NK-92 treated with Interleukin-12 subunit alpha and Interleukin-12 subunit beta, amount 100 ng/mL, for 24 hours (cell line): Measurements from ENCODE around the gene CDH19.

Source experiments
- DNase-seq: peaks from one replicate; lab custom pipeline; 2025; lab: John Stamatoyannopoulos, UW

Gene CDH19, protein sequence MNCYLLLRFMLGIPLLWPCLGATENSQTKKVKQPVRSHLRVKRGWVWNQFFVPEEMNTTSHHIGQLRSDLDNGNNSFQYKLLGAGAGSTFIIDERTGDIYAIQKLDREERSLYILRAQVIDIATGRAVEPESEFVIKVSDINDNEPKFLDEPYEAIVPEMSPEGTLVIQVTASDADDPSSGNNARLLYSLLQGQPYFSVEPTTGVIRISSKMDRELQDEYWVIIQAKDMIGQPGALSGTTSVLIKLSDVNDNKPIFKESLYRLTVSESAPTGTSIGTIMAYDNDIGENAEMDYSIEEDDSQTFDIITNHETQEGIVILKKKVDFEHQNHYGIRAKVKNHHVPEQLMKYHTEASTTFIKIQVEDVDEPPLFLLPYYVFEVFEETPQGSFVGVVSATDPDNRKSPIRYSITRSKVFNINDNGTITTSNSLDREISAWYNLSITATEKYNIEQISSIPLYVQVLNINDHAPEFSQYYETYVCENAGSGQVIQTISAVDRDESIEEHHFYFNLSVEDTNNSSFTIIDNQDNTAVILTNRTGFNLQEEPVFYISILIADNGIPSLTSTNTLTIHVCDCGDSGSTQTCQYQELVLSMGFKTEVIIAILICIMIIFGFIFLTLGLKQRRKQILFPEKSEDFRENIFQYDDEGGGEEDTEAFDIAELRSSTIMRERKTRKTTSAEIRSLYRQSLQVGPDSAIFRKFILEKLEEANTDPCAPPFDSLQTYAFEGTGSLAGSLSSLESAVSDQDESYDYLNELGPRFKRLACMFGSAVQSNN

DNA sequence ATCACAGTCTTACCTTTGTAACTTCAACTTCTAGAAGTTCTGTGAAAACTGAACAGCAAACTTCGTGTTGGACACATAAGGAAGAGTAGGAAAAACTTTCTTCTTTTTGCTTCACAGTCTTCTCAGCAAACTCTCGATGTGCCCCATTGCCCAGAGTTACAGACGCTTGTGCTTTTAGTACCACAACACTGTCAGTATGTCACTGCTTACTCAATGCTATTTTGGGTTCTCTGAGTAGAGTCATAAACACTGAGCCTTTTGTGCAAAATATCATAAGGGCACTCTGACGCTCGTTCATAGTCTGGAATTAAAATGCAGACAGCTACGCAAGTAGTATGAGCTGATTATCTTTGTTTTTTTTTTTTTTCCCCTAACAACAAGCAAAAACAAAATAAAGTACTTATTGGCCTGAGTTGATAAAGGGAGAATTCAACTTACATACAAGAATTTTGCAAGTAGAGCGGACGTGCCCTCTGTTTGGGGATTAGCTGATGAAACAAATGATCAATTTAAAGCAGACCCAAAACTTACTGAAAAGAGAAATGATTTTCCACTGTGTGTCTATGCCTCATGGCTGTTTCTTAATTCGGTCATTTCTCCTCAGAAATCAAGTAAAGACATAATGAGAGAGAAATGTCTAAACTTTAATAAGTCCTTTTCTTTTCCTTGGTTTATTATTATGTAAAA, at the start of gene CDH19:
Gene CDH19, minus strand, starts transcription at position 150 of the 687 bp plus-strand sequence. CDS start 31,886 bp downstream, outside the sequence.
- DNase-seq, result no peak

DNA sequence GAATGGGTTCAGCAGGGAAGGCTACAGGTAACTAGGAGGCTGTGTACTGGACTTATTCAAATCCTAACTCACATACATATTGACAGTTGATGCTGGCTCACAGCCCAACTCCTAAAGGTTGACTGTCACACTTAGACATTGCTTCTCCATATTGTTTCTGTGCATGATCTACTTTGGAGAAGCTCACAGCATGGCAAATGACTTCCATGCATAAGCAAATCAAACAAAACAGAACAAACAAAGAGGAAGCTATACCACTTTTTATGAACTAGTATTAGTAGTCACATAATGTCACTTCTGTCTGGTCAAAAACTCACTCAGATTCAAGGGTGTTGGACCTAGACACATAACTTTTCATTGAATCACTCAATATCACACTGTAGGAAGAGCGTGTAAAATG, 43.8 kb upstream of the CDH19 start:
- DNase-seq, result no peak

DNA sequence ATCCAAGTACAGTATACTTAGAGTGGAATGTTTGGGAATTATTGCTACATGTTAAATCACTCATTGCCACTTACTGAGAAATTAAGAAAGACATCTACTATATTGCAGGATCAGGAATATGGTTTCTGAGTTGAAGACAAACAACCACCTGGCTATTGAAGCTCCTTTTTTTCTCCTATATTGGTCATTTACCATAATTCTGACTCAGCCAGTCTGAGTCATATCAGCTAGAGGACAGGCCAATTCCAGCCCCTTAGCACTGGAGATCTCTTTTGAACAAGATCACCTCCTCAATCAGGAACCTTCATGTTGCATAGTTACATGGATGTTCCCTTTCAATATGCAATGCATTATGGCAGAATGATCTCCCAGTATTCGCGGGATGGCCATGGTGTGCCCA, 42.7 kb upstream of the CDH19 start:
- DNase-seq, result no peak

DNA sequence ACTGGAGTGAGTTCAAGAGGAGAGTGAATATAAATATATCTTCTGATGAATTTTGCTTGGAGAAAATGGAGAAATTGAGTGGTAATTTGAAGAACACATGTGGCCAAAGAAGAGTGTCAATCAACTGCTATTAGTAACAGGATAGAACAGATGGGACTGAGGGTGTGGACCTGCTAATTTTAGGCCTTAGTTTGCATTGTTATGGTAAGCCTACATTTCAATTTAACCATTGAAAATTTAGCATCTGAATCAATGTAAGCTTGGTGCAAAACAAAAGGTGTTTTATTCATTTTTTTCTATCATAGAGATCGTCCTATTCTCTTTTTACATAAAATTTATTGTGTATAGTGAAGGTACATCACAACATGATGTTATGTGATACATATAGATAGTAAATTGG, 42.1 kb upstream of the CDH19 start:
- no peak for DNase-seq

DNA sequence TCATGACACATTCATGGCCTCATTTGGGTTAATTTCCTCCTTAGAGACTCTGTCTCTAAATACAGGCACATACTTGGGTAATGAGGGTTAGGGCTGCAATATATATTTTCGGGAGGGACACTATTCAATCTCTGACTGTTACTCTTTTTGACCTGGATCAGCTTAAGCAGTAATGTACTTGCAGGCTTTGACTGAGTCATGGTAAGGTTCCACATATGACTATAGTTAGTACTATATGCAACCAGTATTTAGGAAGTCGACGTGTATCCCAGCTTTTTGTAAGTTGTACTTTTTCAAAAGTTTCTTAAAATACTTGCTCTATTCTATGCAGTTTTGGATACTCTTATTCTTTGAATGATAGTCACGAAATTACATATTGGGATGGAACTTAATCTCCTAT, 37.2 kb upstream of the CDH19 start:
- no peak for DNase-seq

DNA sequence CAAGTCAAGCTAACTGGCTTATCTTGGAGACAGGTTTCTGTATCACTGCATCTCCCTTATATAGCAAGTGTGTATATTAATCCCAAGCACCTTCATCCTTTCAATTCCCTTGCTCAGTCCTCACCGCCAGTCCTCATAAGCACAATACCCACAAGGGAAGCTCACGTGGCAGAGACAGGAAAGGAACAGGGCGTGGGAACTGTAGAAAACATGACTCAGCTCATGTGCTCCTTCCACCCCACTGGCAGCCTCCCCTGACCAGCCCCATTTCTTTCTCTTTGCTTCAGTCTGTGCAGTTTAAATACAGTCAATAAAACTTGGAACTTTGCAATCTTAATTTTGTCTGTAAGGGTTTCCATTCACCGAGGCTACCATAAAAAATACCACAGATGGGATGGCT, 36.5 kb upstream of the CDH19 start:
- DNase-seq, result no peak

DNA sequence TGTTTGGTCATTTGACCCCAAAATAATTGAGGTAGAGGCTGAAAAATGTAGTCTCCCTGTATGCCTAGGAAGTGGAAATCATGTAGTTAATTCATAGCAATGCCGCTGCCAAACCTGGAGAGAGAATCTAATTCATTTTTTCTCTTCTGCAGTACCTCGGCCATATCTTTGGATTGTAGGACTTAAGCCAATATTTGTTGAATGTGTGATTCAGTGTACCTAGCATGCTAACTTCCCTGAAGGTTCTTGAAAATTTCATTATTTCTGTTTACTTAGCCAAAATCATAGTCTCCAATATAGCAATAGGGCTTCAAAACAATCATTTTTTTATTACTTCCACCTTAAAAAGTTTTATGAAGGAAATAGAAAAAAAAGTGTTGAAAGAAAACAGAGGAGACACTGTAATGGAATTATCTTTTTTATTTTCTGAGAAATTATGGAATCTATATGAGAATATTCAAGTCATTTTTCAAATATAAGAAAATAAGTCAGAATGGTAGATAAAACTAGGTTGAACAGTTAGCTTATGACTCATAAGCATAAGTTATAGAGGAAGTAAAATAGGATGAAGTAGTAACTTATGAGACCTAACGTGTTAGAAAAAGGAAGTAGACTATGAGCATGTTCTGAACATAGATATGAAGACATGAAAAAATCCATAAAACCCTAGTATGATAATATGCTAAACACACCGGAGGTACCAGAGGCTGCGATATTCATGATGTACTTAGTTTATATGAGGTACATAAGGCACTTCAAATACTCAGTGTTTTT, 35.2 kb upstream of the CDH19 start:
- DNase-seq, result no peak

DNA sequence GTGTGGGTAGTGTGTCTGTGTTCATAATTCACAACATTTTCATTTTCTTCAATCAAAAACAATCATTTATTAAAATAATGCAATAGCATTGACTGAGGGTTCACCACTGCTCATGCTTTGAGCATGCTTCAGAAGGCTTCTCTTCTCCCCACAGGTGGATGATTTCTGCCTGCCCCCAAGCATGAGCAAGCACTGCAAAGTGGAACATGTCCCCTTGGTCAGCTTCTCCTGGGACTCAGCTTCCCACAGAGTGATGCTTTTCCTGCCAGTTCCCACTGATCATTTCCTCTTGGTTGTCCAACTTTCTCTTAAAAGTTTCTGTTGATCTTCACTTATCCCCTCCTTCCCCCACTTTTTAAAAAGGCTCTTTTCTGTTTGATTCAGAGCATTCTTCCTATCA, 31.5 kb upstream of the CDH19 start:
- DNase-seq, result no peak

DNA sequence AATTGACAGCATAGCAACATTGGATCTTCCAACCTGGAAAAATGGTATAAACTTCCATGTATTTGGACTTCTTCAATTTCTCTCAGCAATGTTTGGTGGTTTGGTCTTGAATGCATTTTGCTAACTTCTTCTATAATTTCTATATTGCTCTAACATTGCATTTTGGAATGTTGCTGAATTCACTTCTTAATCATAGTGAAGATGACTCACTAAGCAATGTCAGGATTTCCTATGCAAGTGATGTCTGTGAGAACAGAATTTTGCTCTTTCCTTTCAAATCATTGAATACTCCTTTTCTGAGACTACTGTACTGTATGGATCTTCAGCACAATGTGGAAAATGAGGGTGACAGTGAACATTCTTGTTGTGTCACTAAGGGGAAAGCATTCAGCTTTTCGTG, 28.9 kb upstream of the CDH19 start:
- no peak for DNase-seq

DNA sequence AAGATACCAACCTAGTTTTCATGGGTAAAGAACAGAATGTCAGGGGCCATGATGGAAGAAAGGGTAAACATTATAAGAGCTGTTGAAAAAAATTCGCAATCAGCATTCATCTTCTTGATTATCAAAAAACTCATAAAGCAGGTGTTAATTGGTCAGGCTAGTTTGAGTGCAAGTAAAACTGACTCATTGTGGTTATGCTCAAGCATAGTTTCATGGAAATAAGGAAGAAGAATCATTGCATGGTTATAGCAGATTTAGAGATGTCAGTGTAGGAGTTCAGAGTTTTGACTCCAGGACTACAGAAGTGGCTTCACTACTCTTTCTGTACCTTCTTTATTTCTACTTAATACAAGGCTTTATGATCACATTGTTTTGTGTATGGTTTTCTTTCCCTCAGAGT, 26.9 kb upstream of the CDH19 start:
- DNase-seq, result no peak

DNA sequence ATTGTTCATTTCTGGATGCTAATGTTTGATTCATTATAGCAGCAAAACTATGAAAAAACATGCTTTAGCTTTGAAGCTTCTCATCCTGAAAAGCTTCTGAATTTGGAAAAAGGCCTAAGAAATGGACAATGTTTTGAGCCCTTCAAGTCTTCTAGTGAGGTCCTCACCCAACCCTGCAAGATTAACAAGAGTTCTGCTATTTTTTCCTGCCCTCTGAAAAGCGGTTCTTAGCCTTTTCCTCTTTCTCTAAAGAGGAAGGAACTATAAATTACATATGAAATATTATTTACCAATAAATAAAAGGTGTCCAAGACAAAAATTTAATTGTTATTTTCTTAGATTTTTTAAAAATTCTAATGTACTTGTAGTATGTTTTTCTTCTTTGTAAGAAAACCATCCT, 19.9 kb upstream of the CDH19 start:
- DNase-seq, result no peak

DNA sequence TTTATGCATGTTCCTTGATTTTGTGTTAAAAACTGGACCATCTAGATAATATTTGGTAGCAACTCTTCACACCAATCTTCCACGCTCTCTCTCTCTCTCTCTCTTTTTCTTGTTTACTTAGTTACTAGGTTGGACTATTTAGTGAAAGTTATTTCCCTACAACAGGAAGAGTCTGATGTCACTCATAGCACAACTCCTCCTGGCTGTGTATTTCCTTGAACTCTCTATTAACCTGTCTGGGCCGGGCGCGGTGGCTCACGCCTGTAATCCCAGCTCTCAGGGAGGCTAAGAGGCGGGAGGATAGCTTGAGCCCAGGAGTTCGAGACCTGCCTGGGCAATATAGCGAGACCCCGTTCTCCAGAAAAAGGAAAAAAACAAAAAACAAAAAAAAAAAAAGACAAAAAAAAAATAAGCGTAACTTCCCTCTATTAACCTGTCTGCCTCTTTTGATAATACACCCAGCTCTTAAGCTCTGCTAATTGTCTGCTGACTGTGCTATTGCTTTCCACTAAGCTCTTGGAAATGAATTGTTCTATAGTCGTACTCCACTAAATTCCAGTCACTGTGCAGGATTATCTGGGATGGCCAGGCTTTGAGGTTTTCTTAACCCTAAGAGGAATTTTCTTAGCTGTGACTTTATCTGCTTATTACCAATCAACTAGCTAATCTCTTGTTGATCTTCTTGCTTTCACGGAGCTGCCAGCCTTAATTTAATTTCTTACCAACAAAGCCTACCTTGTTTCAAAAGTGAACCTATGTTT, 18.1 kb upstream of the CDH19 start:
- DNase-seq, result no peak

DNA sequence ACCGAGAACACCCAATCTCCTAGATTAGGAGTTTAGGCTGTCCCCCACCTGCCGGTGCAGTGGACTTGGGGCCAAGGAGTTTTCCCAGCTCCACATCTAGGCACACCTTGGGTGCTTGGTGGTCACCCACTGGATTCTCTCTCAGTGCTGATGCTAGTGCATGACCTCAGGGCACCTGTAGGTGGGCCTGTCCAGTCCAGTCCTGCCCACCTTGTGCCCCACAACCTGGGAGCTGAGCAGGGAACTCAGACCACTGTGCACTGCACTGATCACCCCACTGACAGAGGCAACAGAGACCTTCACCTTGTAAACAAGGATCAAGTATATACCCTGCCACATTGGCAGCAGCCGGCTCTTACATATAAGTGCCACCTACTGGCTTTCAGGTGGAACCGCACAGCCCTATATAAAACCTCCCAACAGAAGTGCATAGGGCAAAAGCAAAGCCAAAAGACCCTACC, 12.7 kb upstream of the CDH19 start:
- no peak for DNase-seq

DNA sequence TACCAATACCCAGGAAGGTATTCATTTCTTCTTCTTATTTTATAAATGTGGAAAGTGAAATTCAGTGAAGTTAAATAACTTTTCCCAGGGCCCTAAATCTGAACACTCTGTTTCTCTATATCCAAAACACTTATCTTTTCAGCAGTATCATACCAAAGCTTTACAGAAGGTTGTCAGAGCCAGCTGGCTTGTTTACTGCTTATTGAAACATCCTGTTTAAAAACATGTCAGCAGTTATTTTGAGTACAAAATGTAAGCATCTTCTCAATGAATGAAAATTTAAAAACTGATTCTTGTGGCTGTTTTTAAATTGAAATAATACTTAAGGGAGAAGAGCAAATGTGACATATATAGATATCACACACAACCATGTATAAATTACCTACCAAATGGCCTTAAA, 11.3 kb upstream of the CDH19 start:
- DNase-seq, result no peak

DNA sequence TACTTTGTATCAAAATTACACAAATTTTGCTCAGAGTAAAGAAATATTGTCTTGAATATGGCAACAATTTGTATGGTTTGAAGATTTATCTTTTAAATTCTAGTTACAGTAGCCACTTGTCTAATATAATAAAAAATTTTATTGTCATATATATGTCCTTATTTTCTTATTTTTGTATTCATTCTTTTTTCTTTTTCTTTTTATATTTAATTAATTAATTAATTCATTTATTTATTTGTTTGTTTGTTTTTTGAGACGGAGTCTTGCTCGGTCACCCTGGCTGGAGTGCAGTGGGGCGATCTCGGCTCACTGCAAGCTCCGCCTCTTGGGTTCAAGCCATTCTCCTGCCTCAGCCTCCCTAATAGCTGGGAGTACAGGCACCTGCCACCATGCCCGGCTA, 3.7 kb upstream of the CDH19 start:
- DNase-seq, result no peak

DNA sequence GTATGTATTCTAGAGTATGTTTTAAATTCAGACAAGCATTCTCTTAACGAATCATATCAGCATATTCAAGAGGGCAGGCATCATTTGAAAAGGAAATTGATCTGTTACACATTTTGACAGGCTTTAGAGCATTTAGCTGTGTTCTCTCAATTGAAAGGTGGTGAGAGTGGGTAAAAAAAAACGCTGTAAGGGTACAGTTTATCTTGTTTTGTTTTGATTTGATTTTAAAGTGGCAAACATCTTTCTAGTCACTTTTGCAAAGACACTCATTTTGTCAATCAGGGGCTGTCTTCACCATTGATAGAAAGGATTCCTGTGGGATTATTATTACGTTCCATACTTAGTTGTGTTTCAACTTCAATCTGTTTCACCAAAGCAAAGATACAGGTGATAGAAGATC, 2.2 kb downstream of the CDH19 start:
- no peak for DNase-seq

DNA sequence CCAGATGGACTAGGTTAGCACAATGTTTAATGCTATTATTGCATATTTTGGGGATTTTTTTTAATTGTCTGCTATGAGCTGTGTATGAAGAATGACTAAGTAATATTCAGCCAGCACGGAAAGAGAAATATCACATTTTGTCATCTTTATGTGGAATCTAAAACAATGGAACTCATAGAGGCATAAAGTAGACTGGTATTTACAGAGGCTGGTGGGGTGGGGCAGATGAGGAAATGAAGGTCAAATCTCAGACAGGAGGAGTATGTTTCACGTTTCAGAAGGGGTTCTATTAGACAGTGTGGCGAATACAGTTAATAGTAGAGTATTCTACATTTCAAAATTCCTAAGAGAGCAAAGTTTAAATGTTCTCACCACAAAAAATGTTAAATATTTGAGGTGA, 4.7 kb downstream of the CDH19 start:
- DNase-seq, result no peak

DNA sequence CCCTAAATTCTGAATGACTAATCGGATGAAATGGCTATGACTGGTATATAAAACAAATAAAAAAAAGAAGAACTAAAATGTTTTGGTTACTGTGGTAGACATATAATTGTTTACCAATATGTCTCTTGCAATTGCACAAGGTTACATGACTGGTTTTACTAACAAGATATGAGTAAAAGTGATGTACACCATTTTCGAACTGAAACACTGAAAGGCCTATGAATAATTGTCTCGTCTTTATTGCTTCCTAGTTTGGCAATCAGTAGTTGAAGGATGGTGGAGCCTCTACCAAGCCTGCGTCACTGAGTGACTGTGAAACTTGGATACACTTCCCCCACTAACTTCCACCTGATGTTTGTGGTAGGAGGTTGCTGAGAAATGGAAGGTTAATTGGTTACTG, 16.5 kb downstream of the CDH19 start:
- DNase-seq, result no peak

DNA sequence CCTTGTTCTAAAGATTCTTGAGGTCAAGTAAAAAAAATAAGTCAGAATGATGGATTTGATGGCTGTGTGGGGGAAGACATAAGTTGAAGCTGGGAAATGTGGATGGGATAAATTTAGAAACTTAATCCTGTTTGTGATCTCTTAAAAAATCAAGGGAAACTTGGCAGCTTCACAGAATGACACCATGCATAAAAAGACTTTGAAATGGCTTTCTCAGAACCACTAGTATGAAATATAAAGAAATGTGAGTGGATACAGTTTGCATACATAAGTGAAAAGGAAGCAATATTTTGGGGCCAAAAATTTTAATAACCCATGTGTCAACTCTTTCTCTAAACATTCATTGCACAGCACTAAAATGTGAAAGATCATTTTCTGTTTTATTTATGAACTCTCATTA, 21.7 kb downstream of the CDH19 start:
- no peak for DNase-seq

DNA sequence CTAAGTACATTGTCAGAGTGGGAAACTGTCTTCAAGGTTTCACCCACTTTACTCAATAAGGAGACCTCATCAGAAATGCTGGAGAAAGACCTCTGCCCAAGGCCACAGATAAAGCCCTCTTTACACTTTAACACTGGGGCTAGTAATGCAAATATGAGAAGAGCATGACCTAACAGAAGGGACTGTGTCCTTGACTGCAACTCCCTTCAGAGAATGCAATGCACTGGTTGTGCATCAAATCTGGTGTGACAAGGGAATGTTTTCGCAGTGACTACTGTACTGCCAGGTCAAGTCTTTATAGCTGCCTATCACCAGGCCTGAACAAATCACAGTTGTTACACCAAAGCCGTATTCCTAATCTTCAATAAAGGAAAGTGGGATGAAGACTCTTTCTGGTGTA, 28.6 kb downstream of the CDH19 start:
- DNase-seq, result no peak

DNA sequence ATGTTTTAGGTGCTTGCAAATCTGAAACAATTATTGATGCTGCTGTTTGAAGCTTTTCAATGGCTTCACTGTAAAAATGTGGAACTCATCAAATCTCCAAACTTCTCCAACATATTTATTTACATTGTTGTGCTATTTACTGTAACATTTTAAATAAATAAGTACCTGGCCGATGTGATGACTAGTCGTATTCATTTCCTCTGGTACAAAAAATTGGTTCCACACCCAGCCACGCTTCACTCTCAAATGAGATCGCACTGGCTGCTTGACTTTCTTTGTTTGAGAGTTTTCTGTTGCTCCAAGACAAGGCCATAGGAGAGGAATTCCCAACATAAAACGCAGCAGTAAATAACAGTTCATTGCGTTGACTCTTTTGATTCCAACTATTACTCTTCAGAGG, 32.0 kb downstream of the CDH19 start:
- no peak for DNase-seq
